GM12878 (cell line): ENCODE data around the gene SLC6A7. TPM values are rescaled to one million over a fixed set of nuclear protein-coding genes. Genes with fewer than 3 reads are reported as not detected.

Experiments used
- ATAC-seq: fragments of 200-7000 bp; cut with Tn5 transposase; 3 replicates; pipeline ENCODE4 v1.9.1; 2020; ENCODE audit warnings: mild to moderate bottlenecking, moderate library complexity
- BruUV-seq: library from RNA; stranded (reverse); fragments of 400-500 nt; replicated peaks from 2 replicates; lab custom pipeline; 2021; lab: Mats Ljungman, UMichigan
- CTCF ChIA-PET: fragments of 300-600 bp; sonication (Branson Sonifier 250); formaldehyde crosslinking; extraction: SDS; loops from one replicate; lab custom pipeline; 2021; ENCODE audit warnings: inconsistent platforms; lab: Yijun Ruan, JAX
- POLR2A ChIA-PET: fragments of 350-600 bp; formaldehyde crosslinking; extraction: SDS; loops from one replicate; lab custom pipeline; 2021; ENCODE audit warnings: inconsistent platforms; lab: Charles Lee
- RAD21 ChIA-PET: fragments of 300-600 bp; sonication (Branson Sonifier 250); formaldehyde crosslinking; loops from one replicate; lab custom pipeline; 2023; ENCODE audit warnings: antibody characterized with exemption; ENCODE audit not compliant: unreplicated experiment; lab: Charles Lee
- SMC1A ChIA-PET: fragments of 300-600 bp; sonication (Branson Sonifier 250); formaldehyde crosslinking; loops from one replicate; lab custom pipeline; 2023; ENCODE audit not compliant: unreplicated experiment, uncharacterized antibody; lab: Charles Lee
- DNase-seq: peaks from one replicate; pipeline ENCODE4 v3.0.0-alpha.2; 2011; ENCODE audit warnings: low read depth, low spot score
- FAIRE-seq: peaks from 3 replicates; lab custom pipeline; 2011; peaks lifted over from hg19 to GRCh38; lab: Jason Lieb, UNC
- H2AFZ ChIP-seq: 2 replicates; pipeline ENCODE4 v1.6.0; 2011; ENCODE audit warnings: low read depth, low read length, control low read depth; ENCODE audit not compliant: control insufficient read depth
- H3K27ac ChIP-seq: 2 replicates; pipeline ENCODE4 v1.5.1; 2011; ENCODE audit warnings: control low read depth; ENCODE audit not compliant: control insufficient read depth, insufficient read depth
- H3K27me3 ChIP-seq, 2 experiments: replicated peaks in 1 of 2; 2 replicates each; pipeline versions ENCODE4 v1.6.0 to v1.6.1; 2011; ENCODE audit warnings: low read length in 1 of 2; ENCODE audit not compliant: control insufficient read depth in 2 of 2, insufficient read depth in 2 of 2
- H3K36me3 ChIP-seq, 2 experiments: 2 replicates each; pipeline ENCODE4 v1.5.1; 2011; ENCODE audit warnings: low read length in 1 of 2; ENCODE audit not compliant: control insufficient read depth in 2 of 2, insufficient read depth in 2 of 2
- H3K4me1 ChIP-seq: 2 replicates; pipeline ENCODE4 v1.6.1; 2011; ENCODE audit warnings: mild to moderate bottlenecking, low read length, moderate library complexity, mixed read lengths; ENCODE audit not compliant: control insufficient read depth, insufficient read depth
- H3K4me2 ChIP-seq: 2 replicates; pipeline ENCODE4 v1.6.0; 2011; ENCODE audit warnings: control low read depth; ENCODE audit not compliant: control insufficient read depth, insufficient read depth
- H3K4me3 ChIP-seq: fragments of 200-600 bp; sonication (generic); 2 replicates; pipeline ENCODE4 v1.5.1; 2016
- H3K79me2 ChIP-seq: 2 replicates; pipeline ENCODE4 v1.6.0; 2011; ENCODE audit warnings: low read length; ENCODE audit not compliant: control insufficient read depth, insufficient read depth
- H3K9ac ChIP-seq: 2 replicates; pipeline ENCODE4 v1.8.0; 2011; ENCODE audit warnings: low read length, control low read depth, mixed read lengths; ENCODE audit not compliant: control insufficient read depth, insufficient read depth
- H3K9me3 ChIP-seq: replicated peaks from 3 replicates; pipeline ENCODE4 v1.5.1; 2011; ENCODE audit warnings: mild to moderate bottlenecking, low read length; ENCODE audit not compliant: control insufficient read depth, insufficient read depth
- H4K20me1 ChIP-seq: 2 replicates; pipeline ENCODE4 v1.6.0; 2011; ENCODE audit not compliant: control insufficient read depth, insufficient read depth
- ESRRA ChIP-seq: IDR thresholded peaks from 2 replicates; pipeline ENCODE4 v1.6.1; 2012; ENCODE audit warnings: mild to moderate bottlenecking, low read length, improper control_type of control experiment
- HCFC1 ChIP-seq: fragments of 150-350 bp; IDR thresholded peaks from 2 replicates; pipeline ENCODE4 v1.6.1; 2014; ENCODE audit warnings: low read length
- NR2C1 ChIP-seq: fragments of 450-650 bp; IDR thresholded peaks from 2 replicates; pipeline ENCODE4 v1.6.1; 2017; ENCODE audit warnings: antibody characterized with exemption, mild to moderate bottlenecking, moderate library complexity
- WGBS: methylation state at CpG from one replicate; pipeline ENCODE4 v1.1.6; 2016; ENCODE audit warnings: low lambda C conversion rate; ENCODE audit not compliant: insufficient replicate concordance, insufficient coverage; ENCODE audit errors: missing lambda C conversion rate; 5-methylcytosine and 5-hydroxymethylcytosine counted together
- in situ Hi-C: fragments of 300-500 bp; cut with MboI; formaldehyde crosslinking; loops from 9 replicates; pipeline ENCODE4 v1.14.3; 2018; ENCODE audit warnings: mixed read lengths
- intact Hi-C: fragments of 100-400 bp; cut with micrococcal nuclease; formaldehyde crosslinking; loops from one replicate; pipeline ENCODE4 v1.14.2; 2022; ENCODE audit not compliant: unreplicated experiment
- polyA plus RNA-seq, 11 experiments: library from polyadenylated mRNA; depleted of rRNA in 4 of 11; unstranded in 6 of 11; stranded (reverse) in 5 of 11; fragments of >200 nt; fragmentation: Nextera tagmentation in 4 of 11; fragmentation: Illumina TruSeq in 1 of 11; extraction: Ambion mirVana in 4 of 11; extraction: Trizol in 1 of 11; gene quantifications; 1 replicate in 1 of 11; 2 replicates in 10 of 11; pipeline versions ENCODE4 v1.2.1 to v1.2.3, GENCODE V29; 2011 to 2016; ENCODE audit warnings: inconsistent platforms in 2 of 11, missing spikeins in 2 of 11, low read depth in 1 of 11
- total RNA-seq, 4 experiments: library from RNA; depleted of rRNA in 3 of 4; stranded (reverse); fragments of >200 nt in 3 of 4; fragmentation: Illumina TruSeq in 1 of 4; extraction: Trizol in 1 of 4; gene quantifications; 2 replicates each; pipeline versions ENCODE4 v1.2.1 to v1.2.3, GENCODE V29; 2013 to 2021
- TF ChIP-seq, protein P1 (sequence below): fragments of 150-350 bp; IDR thresholded peaks from 2 replicates; pipeline ENCODE4 v1.6.1; 2016; ENCODE audit warnings: low read depth, low read length
- TF ChIP-seq, protein P2 (sequence below): IDR thresholded peaks from 2 replicates; pipeline ENCODE4 v1.6.1; 2012; ENCODE audit warnings: low read depth, low read length, improper control_type of control experiment
- TF ChIP-seq, protein P3 (sequence below): IDR thresholded peaks from 2 replicates; pipeline ENCODE4 v1.6.1; 2012; ENCODE audit warnings: low read length, inconsistent platforms

SLC6A7 gene
- total and polyA plus RNA-seq, 10 of the 15 experiments (the other 5 are each of a cell fraction or from before 2014, with no cell fraction given), result 0.01 to 0.15 (median 0.06) TPM; not detected in 7

DNA sequence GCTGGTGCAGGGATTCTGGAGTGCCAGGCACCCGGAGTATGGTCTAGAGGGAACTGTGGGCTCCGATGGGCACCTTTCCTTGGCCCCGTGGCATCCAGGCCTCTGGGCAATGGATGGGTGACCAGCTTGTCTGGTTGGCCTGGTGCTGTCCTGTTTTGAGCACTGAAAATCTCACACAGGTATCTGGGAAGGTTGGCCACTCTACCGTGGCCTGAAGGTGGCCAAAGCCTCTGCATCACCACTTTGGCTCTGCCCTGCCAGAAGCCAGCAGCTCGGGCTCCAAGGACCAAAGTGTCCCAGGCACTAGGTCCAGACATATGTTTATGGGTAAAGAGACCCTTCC lies 28.8 kb downstream of the SLC6A7 start:
- in situ Hi-C loops, result no loop called here
- BruUV-seq, result no TSS peak

More for the DNA sequence above, 28.8 kb downstream of the SLC6A7 start:
- Histone ChIP-seq H3K4me2 (no peak overlapping the region), H4K20me1 (no peaks in the 10 kb centered on the region), H3K27ac (no peak overlapping the region), H3K36me3 (no peaks in the 10 kb centered on the region), H3K9ac (no peak overlapping the region), H3K9me3 (no peaks in the 10 kb centered on the region), H2AFZ (no peak overlapping the region)
- ChIA-PET RAD21 (interaction anchor here (1.0 to 2.3 kb wide), 12 partner anchors 8 to 225 kb away, joined by 3 to 9 read pairs (median 3); no protein-coding TSS in a partner anchor), POLR2A (interaction anchor here (0.5 to 0.8 kb wide), 2 partner anchors 63 to 221 kb away, joined by 3 to 6 read pairs; partner anchors contain the start of gene PDGFRB)
- DNase-seq, result no peak
- 45% methylated on average over 5 of the region's 5 CpGs for WGBS
- FAIRE-seq, result no peak
- intact Hi-C loops, result loop anchor here (1.0 to 10.0 kb wide), 5 partner anchors 57 to 584 kb away; no protein-coding TSS in a partner anchor
- TF ChIP-seq, protein P1, sequence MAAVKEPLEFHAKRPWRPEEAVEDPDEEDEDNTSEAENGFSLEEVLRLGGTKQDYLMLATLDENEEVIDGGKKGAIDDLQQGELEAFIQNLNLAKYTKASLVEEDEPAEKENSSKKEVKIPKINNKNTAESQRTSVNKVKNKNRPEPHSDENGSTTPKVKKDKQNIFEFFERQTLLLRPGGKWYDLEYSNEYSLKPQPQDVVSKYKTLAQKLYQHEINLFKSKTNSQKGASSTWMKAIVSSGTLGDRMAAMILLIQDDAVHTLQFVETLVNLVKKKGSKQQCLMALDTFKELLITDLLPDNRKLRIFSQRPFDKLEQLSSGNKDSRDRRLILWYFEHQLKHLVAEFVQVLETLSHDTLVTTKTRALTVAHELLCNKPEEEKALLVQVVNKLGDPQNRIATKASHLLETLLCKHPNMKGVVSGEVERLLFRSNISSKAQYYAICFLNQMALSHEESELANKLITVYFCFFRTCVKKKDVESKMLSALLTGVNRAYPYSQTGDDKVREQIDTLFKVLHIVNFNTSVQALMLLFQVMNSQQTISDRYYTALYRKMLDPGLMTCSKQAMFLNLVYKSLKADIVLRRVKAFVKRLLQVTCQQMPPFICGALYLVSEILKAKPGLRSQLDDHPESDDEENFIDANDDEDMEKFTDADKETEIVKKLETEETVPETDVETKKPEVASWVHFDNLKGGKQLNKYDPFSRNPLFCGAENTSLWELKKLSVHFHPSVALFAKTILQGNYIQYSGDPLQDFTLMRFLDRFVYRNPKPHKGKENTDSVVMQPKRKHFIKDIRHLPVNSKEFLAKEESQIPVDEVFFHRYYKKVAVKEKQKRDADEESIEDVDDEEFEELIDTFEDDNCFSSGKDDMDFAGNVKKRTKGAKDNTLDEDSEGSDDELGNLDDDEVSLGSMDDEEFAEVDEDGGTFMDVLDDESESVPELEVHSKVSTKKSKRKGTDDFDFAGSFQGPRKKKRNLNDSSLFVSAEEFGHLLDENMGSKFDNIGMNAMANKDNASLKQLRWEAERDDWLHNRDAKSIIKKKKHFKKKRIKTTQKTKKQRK, result no peak
- TF ChIP-seq, protein P2, sequence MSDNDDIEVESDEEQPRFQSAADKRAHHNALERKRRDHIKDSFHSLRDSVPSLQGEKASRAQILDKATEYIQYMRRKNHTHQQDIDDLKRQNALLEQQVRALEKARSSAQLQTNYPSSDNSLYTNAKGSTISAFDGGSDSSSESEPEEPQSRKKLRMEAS, result no peak
- TF ChIP-seq ESRRA (no peak), HCFC1 (no peak), NR2C1 (no peak)
- TF ChIP-seq, protein P3, sequence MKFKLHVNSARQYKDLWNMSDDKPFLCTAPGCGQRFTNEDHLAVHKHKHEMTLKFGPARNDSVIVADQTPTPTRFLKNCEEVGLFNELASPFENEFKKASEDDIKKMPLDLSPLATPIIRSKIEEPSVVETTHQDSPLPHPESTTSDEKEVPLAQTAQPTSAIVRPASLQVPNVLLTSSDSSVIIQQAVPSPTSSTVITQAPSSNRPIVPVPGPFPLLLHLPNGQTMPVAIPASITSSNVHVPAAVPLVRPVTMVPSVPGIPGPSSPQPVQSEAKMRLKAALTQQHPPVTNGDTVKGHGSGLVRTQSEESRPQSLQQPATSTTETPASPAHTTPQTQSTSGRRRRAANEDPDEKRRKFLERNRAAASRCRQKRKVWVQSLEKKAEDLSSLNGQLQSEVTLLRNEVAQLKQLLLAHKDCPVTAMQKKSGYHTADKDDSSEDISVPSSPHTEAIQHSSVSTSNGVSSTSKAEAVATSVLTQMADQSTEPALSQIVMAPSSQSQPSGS, result no peak
- TF ChIP-seq, all 136 proteins: peak for 0
- Histone ChIP-seq H3K79me2 (no peaks in the 10 kb centered on the region), H3K27me3 (peaks cover 2 to 4% of the 10 kb centered on the region in 2 experiments; a peak in 3 of 4 replicates), H3K4me3 (no peak overlapping the region), H3K4me1 (no peaks in the 10 kb centered on the region)
- SMC1A ChIA-PET, result interaction anchor here (0.6 to 3.5 kb wide), 8 partner anchors 18 to 184 kb away, joined by 3 to 22 read pairs (median 4); no protein-coding TSS in a partner anchor
- no peak for ATAC-seq
- CTCF ChIA-PET, result interaction anchor here (0.7 to 4.7 kb wide), 16 partner anchors 10 to 154 kb away, joined by 3 to 30 read pairs (median 6); no protein-coding TSS in a partner anchor
